ENCODE measurements around the gene KIF21B.

GRCh38 chr1:201049248-201049831 lies 25.8 kb upstream of the KIF21B start:
- TF ChIP-seq CTCF (conservative IDR thresholded peaks at IDR 0.05; ENCODE audit: low read length) (no peak), EZH2phosphoT487 (IDR thresholded peaks at IDR 0.05; ENCODE audit: borderline replicate concordance) (no peak)
